ENCODE data around the gene LARP4B.

LARP4B gene

DNA sequence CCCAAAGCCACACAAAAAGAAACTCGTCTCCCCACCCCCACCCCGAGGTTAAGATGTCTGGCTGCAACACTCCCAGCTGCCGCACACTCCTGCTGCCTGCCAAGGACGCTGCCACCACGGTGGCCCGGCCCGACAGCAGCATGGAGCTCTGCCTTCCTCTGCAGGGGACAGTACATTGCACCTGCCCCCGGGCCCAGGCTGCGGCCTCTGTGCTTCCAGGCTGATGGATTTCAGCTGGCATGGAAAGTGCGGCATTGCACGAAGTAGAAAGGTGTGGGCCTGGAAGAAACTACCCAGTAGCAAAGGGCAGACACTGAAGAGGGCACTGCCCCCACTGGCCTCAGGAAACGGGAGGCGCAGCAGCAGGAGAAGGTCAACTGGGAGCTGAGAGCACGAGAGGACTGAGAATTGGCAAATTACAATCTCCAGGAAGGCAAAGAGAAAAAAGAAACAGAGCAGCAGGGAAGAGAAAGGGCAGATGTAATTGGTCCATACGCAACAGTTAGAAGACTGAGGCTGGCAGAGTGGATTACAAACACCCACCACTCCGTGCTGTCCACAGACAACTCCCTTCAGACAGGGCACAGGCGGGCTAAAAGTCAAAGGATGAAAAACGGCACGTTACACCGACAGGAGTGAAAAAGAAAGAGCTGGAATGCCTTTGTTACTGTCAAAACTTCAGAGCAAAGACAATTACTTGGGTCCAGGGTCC lies 124.9 kb downstream of the LARP4B start:
- no peak for DNase-seq (ENCODE audit: low read depth)

DNA sequence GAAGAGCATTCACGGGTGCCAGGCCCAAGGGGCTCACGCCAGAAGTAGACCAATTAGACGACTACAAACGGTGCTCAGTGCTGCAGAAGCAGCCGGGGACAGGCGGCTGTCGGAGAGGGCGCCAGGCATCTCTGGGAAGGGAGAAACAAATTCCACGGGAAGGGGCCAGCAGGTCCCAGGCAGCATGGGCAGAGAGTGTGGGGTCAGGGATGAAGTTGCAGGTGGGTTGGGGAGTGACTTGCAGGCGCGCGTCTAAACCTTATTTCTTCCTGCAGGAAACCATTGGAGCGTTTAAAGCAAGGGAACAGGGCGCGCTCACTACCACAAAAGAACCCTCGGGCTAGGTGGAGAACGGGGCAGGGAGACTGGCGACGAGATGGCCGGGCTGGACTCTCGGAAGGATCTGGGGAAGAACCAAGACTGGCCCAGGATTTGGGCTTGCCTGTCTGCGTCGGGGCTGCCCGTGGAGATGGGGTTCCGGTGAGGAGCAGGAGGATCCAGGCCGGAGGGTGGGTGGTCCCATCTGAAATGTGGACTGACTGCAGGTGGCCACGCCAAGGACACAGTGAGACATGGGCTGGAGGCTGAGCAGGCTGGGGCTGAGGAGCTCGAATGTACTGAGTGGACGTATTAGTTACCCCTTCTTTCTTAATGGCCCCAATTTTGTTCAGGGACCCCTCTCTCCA lies 125.7 kb downstream of the LARP4B start:
- no peak for DNase-seq (ENCODE audit: low read depth)

DNA sequence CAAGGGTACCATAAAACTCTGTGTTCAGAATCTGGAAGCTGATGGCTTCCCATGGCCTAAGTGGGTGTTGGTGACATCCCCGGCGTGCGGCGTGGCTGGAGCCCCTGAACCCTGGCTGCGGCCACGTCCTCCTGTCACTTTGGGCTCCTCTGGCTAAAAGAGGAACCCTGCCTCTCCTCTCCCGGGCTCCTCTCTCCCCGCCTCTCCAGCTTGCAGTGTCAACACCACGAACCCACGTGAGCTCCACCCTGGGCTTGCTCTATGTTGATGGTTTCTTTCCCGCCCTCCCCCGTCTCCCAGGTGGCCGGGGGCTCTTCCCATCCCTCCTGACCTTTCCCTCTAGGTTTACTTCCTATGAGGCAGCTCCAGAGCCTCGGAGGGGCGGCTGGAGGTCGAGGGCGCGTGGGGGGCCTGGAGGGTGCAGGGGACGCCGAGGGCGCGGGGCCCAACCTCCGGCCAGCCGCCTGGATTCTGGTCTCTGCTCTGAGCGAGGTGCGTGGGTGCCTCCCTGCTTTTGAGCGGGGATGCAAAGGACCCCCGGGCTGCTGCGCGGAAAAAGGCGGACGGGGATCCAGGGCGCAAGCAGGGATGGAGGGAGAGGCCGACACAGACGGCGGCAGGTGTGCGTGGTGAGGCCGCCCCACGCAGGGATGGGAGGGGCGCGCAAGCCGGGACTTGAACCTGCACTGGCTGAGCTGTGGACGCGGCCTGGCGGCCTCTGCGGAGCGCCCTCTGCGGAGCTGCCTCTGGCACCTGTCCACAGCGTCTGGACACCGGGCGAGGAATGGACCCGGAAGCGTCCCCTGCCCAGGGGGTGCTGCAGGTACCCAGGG lies 126.5 kb downstream of the LARP4B start:
- no peak for DNase-seq (ENCODE audit: low read depth)

DNA sequence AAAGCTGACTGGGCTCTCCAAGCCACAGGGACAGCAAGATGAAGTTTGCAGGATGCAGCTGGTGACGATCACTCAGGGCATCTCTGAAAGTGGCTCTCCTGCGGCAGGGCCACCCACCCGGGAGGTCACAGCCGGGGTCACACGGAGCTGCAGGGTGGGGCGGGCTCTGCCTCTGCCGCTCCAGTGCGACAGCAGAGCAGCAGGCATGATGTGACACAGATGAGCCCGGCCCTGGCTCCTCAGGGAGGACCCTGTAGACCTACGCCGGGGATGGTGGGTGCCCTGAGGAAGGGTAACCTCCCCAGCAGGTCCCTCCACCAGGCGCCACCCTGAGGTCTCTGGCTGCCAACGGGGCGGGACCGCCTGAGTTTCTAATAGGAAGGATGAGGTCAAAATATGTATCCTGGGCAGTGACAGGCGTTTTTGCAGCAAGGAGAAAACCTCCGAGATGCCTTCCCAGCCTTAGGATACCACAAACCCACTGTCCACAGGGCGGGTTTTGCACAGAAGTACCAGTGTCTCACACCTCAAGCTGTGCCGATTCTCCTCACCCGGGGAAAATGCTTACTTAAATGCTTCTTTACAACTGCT lies 127.2 kb downstream of the LARP4B start:
- no peak for DNase-seq (ENCODE audit: low read depth)

DNA sequence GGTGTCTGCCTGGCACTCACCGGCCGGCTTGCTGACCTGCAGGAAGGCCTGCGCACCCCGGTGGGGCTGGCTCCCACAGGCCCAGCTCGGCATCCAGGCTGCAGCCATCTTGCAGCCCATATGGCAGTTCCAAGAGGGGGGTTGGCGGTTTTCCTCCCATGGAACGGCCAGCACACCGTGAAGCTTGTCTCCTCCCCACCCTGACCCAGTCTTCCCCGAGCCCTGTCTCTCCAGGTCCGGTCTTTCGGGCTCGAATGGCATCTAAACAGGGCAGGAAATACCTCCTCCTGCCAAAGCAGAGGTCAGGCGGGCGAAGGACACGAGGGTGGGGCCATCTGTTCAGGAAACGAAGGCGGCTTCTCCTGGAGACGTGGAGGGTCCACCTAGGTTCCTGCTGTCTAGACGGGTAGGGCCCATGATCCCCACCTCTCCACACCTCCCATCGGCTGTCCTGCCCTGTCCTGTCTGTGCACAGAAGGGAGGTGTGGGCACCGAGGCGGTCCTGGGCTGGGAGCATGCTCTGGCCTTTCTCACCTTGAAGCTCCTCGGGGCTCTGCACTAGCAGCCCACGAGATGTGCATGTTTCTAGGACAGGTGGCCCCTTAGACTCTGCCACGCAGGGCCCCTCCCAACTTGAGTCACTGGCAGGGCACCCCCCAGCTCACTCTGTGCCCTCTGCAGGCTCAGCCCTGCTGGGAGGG lies 128.3 kb downstream of the LARP4B start:
- DNase-seq (ENCODE audit: low read depth): no peak

DNA sequence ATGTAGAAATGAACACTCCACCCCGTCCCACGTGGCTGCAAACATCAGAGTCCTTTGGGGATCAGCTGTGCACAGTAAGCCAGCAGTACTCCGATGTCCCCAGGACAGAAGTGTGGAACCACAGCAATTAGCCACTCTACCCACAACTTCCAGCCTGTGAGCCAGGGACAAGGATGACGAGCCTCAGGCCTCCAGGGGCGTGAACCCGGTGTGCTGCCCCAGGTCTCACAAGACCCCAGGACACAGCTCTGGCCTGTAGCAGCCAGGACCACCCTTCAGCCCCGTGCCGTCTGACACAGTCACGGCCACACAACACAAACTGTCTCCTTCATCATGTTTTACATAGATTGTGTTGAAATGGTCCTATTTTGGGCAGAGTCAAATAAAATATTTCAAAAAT lies 129.0 kb downstream of the LARP4B start:
- no peak for DNase-seq (ENCODE audit: low read depth)

DNA sequence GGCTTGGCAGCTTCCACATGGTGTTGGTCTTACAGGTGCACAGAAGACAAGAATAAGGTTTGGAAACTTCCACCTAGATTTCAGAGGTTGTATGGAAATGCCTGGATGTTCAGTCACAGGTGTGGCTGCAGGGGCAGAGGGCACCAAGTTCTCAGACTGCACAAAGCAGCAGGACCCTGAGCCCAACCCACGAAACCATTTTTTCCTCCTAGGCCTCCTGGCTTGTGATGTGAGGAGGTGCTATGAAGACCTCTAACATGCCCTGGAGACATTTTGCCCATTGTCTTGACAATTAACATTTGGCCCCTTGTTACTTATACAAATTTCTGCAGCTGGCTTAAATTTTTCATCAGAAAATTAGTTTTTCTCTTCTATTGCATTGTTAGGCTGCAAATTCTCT lies 134.3 kb downstream of the LARP4B start:
- no peak for DNase-seq (ENCODE audit: low read depth)

DNA sequence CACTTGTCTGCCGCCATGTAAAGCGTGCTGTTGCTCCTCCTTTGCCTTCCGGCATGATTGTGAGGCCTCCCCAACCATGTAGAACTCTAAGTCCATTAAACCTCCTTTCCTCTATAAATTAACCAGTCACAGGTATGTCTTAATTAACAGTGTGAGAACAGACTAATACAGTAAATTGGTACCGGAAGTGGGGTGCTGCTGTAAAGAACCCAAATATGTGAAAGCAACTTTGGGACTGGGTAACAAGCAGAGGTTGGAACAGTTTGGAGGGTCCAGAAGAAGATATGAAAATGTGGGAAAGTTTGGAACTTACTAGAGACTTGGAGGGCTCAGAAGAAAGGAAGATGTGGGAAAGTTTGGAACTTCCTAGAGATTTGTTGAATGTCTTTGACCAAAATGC lies 135.3 kb downstream of the LARP4B start:
- no peak for DNase-seq (ENCODE audit: low read depth)

DNA sequence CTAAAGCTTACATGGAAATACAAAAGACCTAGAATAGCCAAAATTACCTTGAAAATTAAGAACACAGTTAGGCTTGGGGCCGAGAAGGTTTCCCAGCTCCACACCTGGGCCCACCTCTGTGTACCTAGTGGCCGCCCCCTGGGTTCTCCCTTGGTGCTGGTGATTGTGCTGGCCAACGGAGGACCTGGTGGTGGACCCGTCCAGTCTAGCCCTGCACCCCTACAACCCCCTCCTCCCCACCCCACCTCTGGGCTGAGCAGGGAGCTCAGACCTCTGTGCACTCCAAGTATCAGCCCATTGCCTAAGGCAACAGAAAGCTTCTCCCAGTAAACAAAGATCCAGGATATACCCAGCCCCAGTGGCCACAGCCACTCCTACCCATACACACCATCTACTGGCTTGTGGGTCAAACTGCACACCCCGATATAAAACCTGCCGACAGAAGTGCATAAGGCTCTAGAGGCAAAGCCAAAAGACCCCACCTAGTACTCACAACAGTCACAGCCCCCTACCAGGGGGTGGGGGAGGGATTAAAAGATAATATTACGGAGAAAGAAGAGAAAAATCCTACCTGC lies 137.0 kb downstream of the LARP4B start:
- DNase-seq (ENCODE audit: low read depth): no peak

DNA sequence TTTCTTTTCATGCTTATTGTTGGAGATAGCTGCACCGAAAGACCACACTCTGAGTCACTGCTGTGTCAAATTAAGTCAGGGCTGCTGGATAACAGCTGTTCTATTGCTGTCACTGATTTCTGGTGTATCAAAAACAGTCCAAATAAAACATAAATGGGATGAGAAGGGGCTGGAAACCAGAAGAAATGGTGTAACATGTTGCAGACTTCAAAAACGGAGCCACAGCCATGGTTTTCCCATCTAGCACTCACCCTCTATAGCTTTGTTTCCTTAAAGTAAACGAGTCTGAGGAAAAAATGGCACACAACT lies 138.8 kb downstream of the LARP4B start:
- DNase-seq (ENCODE audit: low read depth): no peak

DNA sequence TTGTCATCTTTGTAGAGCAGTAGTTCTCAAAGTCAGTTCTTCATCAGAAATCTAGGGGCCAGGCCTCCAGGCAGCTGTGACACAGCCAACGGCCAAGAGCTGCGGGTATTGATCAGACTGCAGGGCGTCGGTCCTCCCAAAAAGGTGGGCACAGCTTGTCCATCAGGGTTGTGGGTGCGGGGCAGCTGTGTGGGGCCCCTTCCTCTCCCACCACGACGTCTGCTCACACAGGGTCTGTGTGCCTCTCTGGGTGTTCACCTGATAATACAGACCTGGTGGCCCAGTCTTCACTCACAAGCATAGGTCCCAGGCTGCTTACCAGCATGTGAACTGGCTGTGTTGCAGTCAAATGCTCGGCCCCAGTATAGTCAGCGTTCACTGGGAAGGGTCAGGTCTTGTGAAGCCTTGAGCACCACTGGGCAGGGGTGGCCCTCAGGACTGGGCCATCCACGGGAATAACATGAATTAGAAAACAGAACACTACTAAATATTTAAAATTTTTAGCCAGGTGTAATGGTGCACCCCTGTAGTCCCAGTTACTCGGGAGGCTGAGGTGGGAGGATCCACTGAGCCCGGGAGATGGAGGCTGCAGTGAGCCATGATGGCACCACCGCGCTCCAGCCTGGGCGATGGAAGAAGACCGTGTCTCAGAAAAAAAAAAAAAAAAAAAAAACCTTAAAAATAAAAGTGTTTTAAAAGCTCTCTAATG lies 139.3 kb downstream of the LARP4B start:
- no peak for DNase-seq (ENCODE audit: low read depth)

DNA sequence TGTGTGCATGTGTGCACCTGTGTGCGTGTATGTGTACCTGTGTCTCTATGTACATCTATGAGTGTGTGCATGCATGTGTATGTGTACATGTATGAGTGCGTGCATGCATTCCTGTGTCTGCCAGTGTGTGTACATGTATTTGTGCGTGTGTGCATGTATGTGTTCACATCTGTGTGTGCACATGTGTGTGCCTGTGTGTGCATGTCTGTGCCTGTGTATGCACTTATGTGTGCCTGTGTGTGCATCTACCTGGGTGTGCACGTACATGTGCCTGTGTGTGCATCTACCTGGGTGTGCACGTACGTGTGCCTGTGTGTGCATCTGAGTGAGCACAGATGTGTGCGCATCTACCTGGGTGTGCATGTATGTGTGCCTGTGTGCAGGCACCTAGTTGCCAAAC lies 139.9 kb downstream of the LARP4B start:
- no peak for DNase-seq (ENCODE audit: low read depth)

DNA sequence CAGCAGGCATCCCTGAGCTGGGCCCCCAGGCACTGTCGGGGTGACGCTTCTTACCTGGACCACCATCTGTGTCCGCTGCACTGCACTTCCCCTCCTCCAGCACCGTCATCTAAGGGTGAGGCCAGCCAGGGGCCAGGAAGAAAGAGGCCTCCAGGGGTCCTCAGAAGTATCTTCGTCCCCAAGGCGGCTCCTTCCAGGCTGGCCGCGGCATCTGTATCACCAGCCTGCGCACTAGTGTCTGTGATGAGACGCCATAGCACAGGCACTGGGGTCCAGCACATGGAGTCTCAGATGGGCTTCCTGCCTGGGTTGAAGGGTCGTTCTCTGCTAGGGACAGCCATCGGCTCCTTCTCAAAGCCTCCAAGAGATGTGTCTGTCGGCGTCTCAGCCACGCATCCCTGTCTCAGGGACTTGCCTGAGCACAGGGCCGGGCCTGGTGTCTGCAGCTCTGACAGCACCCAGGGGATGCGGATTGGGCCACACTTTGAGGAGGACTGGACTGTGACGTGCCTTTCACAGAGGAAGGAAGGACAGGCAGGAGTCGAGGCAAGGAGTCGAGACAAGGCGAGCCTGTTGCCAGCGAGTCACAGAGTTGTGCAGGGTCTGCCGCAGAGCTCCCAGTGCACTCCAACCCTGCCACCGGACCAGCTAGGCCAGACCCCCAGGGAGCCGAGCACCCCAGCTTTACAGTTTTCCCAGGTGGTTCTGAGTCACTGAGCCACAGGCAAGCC lies 140.5 kb downstream of the LARP4B start:
- DNase-seq (ENCODE audit: low read depth): no peak

DNA sequence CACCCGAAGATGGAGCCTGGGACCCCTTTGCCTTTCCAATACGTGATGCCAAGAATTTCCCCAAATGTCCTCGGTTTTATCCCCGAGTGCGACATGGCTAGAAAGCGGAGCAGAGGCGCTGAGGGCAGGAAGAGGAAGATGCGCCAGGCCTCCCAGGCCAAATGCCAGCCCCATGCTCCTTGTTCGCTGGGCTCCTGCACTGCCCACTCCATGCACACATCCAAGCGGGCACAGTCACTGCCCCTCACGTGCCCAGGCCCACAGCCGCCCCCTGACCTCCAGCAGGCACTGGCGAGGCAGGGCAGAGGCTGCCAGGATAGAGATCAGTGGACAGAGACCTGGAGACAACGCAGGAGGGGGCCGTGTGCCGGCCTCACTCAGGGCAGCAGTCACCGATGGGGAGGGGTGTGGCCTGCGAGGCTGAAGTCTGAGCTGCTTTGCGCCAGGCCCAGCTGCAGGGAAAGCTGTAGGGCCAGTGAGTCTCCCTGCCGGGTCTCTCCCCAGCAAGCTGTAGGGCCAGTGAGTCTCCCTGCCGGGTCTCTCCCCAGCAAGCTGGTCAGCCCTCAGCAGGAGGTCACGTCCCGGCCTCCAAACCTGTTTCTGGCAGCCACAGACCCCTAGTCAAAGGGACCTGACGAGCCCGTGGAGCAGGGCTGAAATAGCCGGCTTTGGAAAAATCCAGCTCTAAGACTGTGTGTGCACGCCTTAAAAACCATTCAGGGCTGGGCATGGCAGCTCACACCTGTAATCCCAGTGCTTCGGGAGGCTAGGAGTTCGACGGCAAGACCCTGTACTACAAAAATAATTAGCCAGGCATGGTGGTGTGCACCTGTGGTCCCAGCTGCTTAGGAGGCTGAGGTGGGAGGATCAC lies 141.4 kb downstream of the LARP4B start:
- DNase-seq (ENCODE audit: low read depth): no peak

DNA sequence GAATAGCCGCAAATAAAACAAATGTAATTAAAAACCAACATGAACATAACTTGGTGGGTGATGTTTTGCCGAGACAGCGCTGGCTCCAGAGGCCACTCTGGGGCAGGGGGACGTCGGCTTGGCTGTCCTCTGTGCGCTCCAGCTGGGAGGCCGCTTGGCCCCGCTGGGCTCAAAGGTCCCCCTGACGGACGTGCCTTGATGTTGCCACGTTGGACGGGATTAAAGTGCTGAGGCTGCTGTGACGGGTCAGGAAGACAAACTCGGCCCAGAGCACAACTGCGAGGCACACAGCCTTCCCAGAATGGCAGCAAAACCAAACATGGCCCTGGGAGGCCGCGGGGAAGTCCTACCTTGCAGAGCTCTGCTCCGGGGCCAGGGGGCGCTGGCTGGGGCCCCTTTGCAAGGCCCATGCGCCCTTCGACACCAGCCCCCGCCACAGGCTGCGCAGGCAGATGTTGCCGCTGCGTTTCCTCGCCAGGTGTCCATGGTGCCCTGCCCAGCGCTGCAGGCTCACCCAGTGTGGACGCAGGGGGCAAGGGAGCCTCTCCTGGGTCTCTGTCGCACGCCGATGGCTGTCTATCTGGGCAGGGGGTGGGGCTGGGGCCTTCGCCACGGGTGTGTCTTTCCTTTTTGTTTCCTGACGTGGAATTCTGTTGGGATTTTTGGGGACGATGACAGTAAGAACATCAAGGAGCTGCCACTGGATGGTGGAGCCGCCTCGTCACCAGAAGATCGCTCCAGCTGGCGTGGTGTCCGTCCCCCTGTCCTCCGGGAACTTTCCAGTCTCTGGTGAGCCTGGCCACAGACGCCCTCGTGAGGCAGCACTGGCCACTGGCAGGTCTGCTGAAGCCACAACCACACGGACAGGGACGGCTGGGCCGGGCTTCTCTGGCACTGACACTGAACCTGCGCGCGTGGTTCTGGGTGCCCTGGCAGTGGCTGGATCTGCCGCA lies 142.4 kb downstream of the LARP4B start:
- no peak for DNase-seq (ENCODE audit: low read depth)

DNA sequence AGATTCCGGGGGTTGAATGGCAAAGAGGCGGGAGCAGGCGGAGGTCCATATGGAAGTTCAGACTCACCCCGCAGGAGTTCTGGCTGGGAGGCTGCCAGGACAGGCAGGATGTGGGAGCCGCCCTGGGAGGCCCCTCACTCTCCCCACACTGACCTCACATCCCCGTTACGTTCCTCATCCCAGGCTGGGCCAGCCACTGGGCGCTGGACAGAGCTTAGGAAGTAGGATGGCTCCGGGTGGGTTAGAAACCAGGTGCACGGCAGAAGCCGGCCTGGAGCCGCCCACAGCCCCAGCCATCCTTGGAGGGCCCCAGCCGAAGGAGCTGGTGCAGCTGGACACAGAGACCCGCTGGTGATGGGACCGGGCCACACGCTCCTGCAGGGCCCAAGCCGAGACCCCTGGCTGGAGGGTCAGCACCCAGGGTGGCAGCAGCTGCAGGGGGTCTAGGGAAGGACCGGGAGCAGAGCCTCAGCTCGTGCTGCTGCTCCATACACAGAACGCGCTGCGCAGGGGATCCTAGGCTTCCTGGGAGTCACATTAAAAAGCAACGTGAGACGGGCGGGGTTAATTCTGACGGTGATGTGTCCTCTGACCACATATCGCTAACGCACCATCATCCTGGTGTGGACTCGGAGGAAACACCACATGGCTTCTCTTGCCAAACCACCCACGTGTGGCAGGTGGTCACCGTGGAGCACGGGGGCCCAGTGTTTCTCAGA lies 143.4 kb downstream of the LARP4B start:
- no peak for DNase-seq (ENCODE audit: low read depth)

DNA sequence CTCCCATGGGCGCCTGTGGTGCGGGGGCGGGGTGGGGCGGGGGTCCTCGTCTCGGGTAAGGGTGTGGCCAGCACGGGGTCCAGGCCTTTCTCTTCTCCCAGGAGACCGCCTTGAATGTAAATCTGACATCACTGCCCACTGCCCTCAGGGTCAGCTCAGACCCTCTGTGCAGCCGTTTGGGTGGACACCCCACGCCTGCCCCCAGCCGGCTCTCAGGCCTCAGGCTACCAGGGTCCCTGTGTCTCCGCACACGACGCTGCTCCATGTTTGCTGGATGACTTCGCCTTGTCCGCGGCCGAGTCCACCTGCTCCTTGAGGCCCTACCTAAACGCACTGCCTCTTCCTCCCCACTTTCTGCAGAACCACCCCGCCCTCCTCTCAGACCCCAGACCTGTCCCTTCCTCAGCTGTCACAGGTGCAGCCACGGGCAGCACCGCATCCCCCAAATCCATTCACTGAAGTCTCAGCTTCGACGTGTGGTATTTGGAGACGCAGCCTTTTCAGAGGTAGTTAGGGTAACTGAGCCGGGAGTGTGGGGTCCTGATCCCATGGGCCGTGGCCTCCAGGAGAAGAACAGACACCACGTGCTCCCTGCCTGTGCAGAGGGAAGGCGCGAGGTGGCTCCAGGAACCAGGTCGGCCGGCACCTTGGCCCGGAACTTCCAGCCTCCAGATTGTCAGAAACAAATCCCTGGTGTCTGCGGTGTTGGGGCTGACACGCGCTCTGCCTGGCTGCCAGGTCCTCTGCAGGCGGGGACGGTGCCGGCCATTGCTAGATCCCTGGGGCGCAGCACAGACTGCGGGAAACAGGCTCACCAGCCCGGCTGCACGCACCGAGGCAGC lies 144.7 kb downstream of the LARP4B start:
- no peak for DNase-seq (ENCODE audit: low read depth)
